Fibroblast of skin of abdomen (primary cell): Measurements from ENCODE around the gene WRAP53.

Source experiments
- DNase-seq: peaks from one replicate; pipeline ENCODE4 v3.0.0-alpha.2; 2013

Gene WRAP53

GRCh38 chr17:7710301-7710700 is 22.0 kb downstream of the WRAP53 start:
- DNase-seq, result no peak

GRCh38 chr17:7711051-7711755 is 22.9 kb downstream of the WRAP53 start:
- no peak for DNase-seq

GRCh38 chr17:7712111-7712771 is 24.0 kb downstream of the WRAP53 start:
- DNase-seq, result no peak

GRCh38 chr17:7713782-7714181 is 25.5 kb downstream of the WRAP53 start:
- DNase-seq, result no peak

GRCh38 chr17:7714721-7715594 is 26.7 kb downstream of the WRAP53 start:
- DNase-seq, result no peak

- no peak for DNase-seq
Measured at GRCh38 chr17:7715936-7716886, 27.9 kb downstream of the WRAP53 start.

GRCh38 chr17:7716901-7717755 is 28.9 kb downstream of the WRAP53 start, which contains the start of gene DNAH2:
DNAH2 (plus strand) TSS chr17:7717744; CDS start chr17:7719735, 1,991 bp downstream.
- DNase-seq, result peak; percentile 96

GRCh38 chr17:7717756-7718350 is 29.6 kb downstream of the WRAP53 start:
- no peak for DNase-seq

- DNase-seq, result no peak
Measured at GRCh38 chr17:7719661-7720060, 31.4 kb downstream of the WRAP53 start.

- no peak for DNase-seq
Measured at GRCh38 chr17:7720125-7720524, 31.8 kb downstream of the WRAP53 start.

- no peak for DNase-seq
Measured at GRCh38 chr17:7721612-7722011, 33.3 kb downstream of the WRAP53 start.

- DNase-seq, result no peak
Measured at GRCh38 chr17:7727886-7728285, 39.6 kb downstream of the WRAP53 start.

GRCh38 chr17:7729816-7730215 is 41.5 kb downstream of the WRAP53 start:
- DNase-seq, result no peak

GRCh38 chr17:7732981-7733539 is 44.8 kb downstream of the WRAP53 start:
- DNase-seq, result no peak

GRCh38 chr17:7737601-7738000 is 49.3 kb downstream of the WRAP53 start:
- no peak for DNase-seq

- no peak for DNase-seq
Measured at GRCh38 chr17:7739746-7740145, 51.5 kb downstream of the WRAP53 start.

GRCh38 chr17:7740481-7741001 is 52.3 kb downstream of the WRAP53 start:
- DNase-seq, result no peak

GRCh38 chr17:7742729-7743128 is 54.5 kb downstream of the WRAP53 start:
- DNase-seq, result no peak

GRCh38 chr17:7744416-7744815 is 56.1 kb downstream of the WRAP53 start:
- no peak for DNase-seq
